ENCODE results near the gene CHCHD6.

CHCHD6 gene

DNA sequence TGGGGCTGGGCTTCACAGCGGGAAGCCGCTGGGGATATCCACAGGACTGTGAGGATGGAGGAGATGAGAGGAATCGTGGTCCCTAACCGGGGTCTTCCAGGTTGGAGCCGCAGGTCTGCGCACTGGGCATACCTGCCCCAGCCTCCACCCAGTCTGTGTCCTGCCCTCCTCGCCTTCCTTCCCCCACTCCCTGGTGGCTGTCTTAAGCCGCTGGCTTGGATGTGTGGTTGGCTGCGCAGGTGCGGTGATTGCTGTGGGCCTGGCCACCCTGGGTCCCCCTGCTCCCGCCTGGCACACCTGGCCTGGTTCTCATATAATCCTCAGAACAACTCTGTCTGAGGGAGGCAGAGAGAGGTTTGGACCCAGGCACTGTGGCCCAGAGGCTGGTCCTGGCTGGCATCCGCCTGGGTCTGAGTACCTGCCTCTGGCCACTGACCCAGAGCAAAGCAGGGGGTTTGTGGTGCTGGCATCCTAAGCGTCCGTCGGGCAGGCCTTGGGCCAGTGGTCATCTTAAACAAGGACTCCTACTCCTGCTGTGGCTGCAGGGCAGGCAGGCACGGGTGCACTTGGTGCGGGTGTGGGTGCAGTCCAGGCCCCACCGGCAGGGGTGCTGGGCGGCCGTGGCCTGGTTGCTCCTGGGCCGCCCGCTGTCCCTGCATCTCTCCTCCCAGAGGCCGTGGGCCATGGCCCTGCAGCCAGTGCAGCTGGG is 297.6 kb downstream of the CHCHD6 start:
- no peak for DNase-seq
- TF ChIP-seq GATA1 (IDR thresholded peaks at IDR 0.05; ENCODE audit: low read depth, low read length) (no peak), POLR2A (IDR thresholded peaks at IDR 0.05; ENCODE audit: low read length) (no peak)

DNA sequence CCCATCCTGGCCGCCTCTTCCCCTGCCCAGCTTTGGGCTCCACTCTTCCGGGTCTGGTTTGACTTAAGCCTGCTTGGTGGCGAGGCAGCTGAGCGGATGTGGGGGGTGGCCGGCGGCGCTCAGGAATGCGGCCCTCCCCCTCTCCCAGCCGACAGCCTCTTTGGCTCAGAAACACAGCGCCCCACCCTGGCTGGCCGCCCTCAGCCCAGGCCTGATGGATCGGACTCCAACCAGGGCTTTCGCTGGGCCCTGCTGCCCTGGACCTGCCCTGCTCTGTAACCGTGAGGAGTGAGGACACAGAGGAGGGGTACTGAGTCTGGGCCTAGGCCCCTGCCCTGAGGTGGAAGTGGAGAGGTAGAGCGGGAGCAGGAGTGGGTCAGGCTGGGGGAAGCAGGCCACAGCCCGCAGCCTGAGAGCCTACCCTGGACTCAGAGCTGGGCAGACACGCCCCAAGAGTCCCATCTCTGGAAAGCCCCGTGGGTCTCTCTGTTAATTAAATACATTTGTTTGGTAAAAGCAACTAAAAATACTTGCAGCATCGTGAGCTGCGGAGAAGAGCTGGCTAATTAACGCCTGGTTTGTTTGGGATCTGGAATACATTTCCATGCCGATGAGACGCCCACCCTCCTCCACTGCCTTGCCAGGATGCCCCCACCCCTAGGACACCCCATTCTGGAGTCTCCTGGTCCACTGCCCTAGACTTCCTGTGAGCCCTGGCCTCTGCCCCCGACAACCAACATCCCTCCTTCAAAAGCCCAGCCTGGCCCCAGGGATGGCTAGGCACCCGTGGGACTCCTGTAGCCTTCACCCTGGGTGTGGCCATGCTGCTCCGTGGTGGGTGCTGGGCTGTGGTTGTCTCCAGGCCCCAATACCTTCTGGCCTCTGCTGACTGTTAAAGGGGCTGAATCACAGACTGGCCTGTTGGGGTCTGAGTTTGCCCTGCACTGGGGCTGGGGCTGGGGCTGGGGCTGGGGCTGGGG is 298.4 kb downstream of the CHCHD6 start:
- TF ChIP-seq POLR2A (IDR thresholded peaks at IDR 0.05; ENCODE audit: low read length): no peak
- no peak for TF ChIP-seq GATA1 (IDR thresholded peaks at IDR 0.05; ENCODE audit: low read depth, low read length)
- no peak for DNase-seq

DNA sequence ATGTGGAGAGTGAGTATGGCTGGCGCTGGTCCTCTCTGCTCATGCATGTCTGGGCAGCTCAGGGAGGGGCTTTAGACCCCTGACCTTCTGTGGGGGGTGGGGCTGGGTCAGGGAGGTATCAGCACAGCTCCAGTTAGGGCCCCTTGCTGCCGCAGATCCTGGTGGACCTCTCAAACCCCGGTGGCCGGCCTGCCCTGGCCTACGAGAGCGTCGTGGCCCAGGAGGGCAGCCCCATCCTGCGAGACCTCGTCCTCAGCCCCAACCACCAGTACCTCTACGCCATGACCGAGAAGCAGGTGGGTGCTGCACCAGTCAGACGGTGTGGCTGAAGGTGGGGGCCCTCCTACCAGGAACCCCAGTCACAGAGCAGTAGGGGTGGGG is 299.1 kb downstream of the CHCHD6 start:
- TF ChIP-seq POLR2A (IDR thresholded peaks at IDR 0.05; ENCODE audit: low read length) (no peak), GATA1 (IDR thresholded peaks at IDR 0.05; ENCODE audit: low read depth, low read length) (no peak)
- DNase-seq: no peak

DNA sequence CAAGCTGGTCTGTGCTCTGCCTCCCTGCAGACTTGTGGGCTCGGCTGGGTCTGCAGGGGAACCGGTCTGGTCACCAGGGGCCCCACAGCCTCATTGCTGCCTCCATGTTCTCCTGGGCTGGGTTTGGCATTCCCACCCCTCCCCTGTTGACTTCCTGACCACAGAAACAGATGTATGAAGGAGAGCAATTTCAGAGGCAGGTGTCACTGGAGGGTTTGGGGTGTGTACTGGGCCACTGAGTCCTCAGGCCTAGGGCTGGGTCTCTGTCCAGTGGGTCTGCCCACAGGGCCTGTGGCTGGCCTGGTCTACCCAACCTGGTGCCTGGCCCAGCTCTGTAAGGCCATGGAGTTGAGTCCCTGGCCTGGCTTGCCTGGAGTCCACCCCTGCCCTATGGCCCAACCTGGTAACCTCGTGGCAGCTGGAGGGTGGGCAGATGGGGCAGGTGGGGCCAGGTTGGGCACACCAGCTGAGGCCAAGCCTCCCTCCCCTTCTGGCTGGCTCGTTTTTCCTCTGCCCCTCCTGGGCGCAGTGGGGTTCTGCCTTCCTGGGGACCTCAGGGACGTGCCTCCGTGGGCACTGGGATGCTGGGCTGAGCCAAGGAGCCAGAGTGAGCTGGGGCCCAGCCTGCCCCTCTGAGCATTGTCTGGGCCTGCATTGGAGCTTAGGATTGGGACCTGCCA is 299.7 kb downstream of the CHCHD6 start:
- no peak for DNase-seq
- TF ChIP-seq GATA1 (IDR thresholded peaks at IDR 0.05; ENCODE audit: low read depth, low read length): no peak
- no peak for TF ChIP-seq POLR2A (IDR thresholded peaks at IDR 0.05; ENCODE audit: low read length)

DNA sequence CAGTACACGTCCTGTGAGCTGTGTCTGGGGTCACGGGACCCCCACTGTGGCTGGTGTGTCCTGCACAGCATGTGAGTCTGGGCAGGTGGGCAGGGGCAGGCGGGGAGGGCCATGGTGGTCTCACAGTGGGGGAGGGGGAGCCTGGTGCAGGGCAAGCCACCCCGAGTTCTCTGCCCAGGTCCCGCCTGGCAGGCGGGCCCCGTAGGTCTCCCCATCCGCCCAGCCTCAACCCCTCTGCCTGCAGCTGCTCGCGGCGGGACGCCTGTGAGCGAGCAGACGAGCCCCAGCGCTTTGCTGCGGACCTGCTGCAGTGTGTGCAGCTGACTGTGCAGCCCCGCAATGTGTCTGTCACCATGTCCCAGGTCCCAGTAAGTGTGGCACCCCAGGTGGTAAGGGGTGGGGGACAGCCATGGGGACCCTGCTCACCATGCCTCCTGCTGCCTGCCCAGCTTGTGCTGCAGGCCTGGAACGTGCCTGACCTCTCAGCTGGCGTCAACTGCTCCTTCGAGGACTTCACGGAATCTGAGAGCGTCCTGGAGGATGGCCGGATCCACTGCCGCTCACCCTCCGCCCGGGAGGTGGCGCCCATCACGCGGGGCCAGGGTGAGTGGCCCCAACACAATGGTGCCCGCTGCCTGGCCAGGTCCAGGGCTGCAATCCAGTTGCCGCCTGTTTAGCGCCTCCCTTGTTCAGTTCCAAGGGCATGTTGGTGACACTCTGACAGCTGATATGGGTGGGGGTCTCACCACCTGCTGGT is 300.8 kb downstream of the CHCHD6 start:
- DNase-seq: no peak
- TF ChIP-seq POLR2A (IDR thresholded peaks at IDR 0.05; ENCODE audit: low read length): no peak
- TF ChIP-seq GATA1 (IDR thresholded peaks at IDR 0.05; ENCODE audit: low read depth, low read length): no peak

DNA sequence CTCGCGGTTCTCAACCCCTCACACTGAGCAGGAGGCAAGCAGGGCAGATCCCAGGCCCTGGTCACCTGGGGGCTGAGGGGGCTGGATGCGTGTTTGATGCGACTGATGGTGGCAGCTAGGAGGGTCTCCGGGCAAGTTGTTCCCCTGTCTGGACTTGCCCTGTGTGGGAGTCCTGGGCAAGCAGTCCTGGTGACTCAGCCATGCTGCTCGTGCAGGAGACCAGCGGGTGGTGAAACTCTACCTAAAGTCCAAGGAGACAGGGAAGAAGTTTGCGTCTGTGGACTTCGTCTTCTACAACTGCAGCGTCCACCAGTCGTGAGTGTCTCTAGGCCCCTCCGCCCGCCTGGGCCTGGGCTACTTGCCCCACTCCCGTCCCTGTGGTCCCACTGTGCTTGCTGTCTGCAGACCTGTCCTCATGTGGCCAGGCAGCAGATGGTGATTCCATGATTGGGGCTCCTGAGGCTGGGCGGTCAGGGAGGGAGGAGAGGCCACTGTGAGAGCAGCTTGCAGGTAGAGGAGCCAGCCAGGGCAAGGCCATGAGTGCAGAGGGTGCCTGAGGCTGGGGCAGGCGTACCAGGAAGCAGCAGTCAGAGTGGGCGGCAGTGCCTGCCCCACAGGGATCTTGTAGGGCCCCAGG is 301.9 kb downstream of the CHCHD6 start:
- TF ChIP-seq GATA1 (IDR thresholded peaks at IDR 0.05; ENCODE audit: low read depth, low read length) (no peak), POLR2A (IDR thresholded peaks at IDR 0.05; ENCODE audit: low read length) (no peak)
- no peak for DNase-seq

DNA sequence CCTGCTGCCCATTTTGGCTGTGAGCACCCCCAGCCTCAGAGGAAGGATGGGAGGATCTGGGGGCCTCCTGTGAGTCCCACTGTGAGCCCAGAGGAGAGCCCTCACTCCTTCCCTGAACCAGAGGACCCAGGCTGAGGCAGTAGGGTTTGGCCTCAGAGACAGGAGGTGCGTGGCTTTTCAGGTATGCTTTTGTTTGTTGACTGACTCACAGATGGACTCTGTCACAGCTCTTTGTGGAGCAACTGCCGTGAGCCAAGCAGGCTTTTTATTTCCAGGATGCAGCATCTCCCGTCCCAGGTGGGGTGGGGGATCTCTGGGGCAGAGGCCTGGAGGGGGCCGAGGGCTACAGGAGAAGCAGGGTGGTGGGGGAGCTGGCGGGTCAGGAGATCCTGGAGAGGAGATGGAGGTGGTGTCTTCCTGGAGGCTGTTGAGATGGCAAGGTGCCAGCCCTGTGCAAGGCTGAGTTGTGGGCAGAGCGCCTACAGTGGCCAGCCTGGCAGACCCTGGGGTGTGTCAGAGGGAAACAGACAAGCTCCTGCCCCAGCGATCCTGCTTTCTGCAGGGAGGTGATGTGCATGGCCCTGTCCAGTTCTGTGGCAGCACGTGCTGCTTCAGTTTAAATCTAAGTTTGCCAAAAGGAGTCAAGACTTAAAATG is 302.9 kb downstream of the CHCHD6 start:
- no peak for TF ChIP-seq POLR2A (IDR thresholded peaks at IDR 0.05; ENCODE audit: low read length)
- TF ChIP-seq GATA1 (IDR thresholded peaks at IDR 0.05; ENCODE audit: low read depth, low read length): no peak
- no peak for DNase-seq

DNA sequence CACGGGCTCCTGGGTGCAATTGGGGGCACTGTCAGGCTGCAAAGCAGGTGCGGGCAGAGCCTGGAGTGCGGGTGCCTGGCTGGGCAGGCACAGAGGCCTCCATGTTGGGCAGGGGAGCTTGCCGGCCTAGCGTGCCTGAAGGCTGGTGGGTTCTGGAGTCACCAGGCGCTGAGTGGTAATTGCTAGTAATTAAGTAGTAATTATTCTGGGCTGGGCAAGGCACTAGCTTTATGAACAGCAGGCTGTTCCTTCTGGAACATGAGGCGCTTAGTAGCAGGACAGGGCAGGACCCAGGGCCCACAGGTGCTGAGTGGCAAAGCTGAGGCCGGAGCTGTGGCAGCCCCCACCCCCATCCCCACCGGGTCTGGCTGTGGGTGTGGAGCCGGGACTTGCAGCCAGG is 304.2 kb downstream of the CHCHD6 start:
- no peak for DNase-seq
- TF ChIP-seq GATA1 (IDR thresholded peaks at IDR 0.05; ENCODE audit: low read depth, low read length): no peak
- no peak for TF ChIP-seq POLR2A (IDR thresholded peaks at IDR 0.05; ENCODE audit: low read length)

DNA sequence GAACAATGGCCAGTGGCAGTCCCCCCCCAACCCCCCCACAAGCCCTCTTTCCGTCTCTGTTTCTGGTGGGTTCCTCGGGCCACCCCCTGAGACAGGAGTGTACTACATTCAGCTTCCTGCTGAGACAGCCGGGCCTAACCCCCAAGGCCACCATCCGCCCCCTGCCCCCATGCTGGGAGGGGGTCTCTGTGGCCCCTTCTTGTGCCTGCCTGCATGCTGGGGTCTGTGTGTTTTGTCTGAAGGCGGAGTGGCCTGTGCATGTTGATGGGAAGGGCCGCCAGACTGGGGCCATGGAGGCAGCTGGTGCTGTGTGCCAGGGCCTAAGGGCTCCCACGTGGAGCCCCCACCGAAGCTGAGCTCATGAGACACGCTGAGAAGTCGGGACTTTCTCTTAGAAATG is 305.5 kb downstream of the CHCHD6 start:
- TF ChIP-seq GATA1 (IDR thresholded peaks at IDR 0.05; ENCODE audit: low read depth, low read length): no peak
- TF ChIP-seq POLR2A (IDR thresholded peaks at IDR 0.05; ENCODE audit: low read length): no peak
- no peak for DNase-seq

Data from erythroblast (primary cell).